ES-I3 (cell line): Measurements from ENCODE around the gene KLHL3.

Experiments
- H3K36me3 ChIP-seq: 2 replicates; pipeline ENCODE4 v1.6.1; 2013; ENCODE audit warnings: mild to moderate bottlenecking, low read length, control low read depth, moderate library complexity; ENCODE audit not compliant: insufficient read depth
- H3K4me1 ChIP-seq: 2 replicates; pipeline ENCODE4 v1.6.1; 2013; ENCODE audit warnings: mild to moderate bottlenecking, control low read depth, low read length; ENCODE audit not compliant: insufficient read depth
- H3K9ac ChIP-seq: 2 replicates; pipeline ENCODE4 v1.6.1; 2013; ENCODE audit warnings: low read depth, mild to moderate bottlenecking, low read length, moderate library complexity
- H3K9me3 ChIP-seq: 2 replicates; pipeline ENCODE4 v1.6.1; 2013; ENCODE audit warnings: mild to moderate bottlenecking, low read length, moderate library complexity; ENCODE audit not compliant: control insufficient read depth, insufficient read depth

KLHL3 gene

DNA sequence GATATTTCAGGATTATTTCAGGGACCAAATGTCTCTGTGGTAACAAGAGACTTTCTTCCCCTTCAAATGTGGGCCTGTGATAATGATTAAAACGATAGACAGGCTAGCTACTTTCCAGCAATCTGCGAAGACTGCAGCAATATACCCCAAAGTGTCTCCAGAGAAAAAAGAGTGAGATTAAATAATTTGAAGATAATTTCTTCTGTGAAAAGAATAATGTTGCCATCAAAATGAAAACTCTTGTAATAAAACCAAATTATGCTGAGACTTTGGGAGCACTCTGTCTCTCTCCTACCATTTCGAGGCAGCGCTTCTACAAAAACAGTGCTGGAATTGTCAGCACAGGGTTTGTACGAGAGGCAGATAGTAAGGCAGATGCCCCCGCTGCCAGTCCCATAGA lies 132.5 kb downstream of the KLHL3 start:
- Histone ChIP-seq H3K9me3 (no peaks in the 10 kb centered on the region), H3K4me1 (no peaks in the 10 kb centered on the region), H3K9ac (no peak overlapping the region), H3K36me3 (no peaks in the 10 kb centered on the region)

DNA sequence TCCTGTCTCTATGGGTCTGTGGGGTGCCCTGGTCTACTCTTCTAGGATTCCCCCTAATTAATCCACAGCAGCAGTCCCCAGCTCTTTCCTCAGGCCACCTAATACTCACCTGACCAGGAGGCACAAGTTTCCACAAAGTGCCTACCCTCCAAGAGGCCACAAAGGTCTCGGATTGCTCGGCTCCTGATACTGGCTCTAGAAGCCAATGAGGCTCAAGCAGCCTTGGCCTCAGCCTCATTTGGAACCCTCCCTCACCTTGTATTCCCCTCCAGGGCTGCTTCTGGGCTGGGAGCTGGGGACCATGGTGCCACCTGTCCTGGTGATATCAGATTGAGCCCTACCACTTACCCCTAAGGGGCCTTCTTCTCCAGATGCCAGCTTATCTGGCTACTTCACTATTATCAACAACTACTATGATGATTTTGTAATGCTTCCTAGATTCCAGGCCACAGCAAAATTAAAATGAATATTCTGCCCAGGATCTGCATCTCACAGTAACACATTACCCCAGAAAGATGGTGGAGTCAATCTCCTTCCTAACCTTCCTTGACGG lies 133.1 kb downstream of the KLHL3 start:
- H3K9me3 ChIP-seq: no peaks in the 10 kb centered on the region
- no peak overlapping the region for H3K9ac ChIP-seq
- H3K36me3 ChIP-seq: no peaks in the 10 kb centered on the region
- no peaks in the 10 kb centered on the region for H3K4me1 ChIP-seq

- H3K4me1 ChIP-seq: no peaks in the 10 kb centered on the region
- no peaks in the 10 kb centered on the region for H3K36me3 ChIP-seq
- no peaks in the 10 kb centered on the region for H3K9me3 ChIP-seq
Observed at GRCh38 chr5:137600721-137601360, 135.0 kb downstream of the KLHL3 start.

DNA sequence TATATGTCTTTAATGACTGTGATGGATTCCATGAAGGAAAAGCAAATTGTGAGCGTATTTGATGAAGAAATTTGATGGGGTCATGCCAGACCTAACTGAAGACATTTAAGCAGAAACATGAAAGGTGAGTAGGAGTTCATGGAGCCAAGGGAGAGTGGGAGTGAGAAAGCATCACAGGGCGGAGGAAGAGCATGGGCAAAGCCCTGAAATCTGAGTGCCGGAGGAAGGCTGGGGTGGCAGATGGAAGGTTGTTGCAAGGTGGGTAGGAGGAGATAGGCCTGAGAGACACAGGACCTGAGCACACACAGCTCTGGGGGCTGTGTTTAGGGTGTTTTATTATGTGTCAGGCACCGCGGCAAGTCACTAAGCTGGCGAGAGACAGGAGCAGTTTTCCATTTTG lies 136.4 kb downstream of the KLHL3 start:
- no peaks in the 10 kb centered on the region for H3K36me3 ChIP-seq
- H3K4me1 ChIP-seq: no peaks in the 10 kb centered on the region
- H3K9me3 ChIP-seq: no peaks in the 10 kb centered on the region
- no peak overlapping the region for H3K9ac ChIP-seq

More at GRCh38 chr5:137600721-137601360, 135.0 kb downstream of the KLHL3 start:
- H3K9ac ChIP-seq: no peak overlapping the region

- Histone ChIP-seq H3K9me3 (no peaks in the 10 kb centered on the region), H3K4me1 (no peaks in the 10 kb centered on the region)
Observed at GRCh38 chr5:137598399-137598798, 137.5 kb downstream of the KLHL3 start.

GRCh38 chr5:137596941-137597340 lies 138.9 kb downstream of the KLHL3 start:
- Histone ChIP-seq H3K9ac (no peak overlapping the region), H3K9me3 (no peaks in the 10 kb centered on the region), H3K36me3 (no peaks in the 10 kb centered on the region), H3K4me1 (no peaks in the 10 kb centered on the region)

More at GRCh38 chr5:137598399-137598798, 137.5 kb downstream of the KLHL3 start:
- Histone ChIP-seq H3K9ac (no peak overlapping the region), H3K36me3 (no peaks in the 10 kb centered on the region)

DNA sequence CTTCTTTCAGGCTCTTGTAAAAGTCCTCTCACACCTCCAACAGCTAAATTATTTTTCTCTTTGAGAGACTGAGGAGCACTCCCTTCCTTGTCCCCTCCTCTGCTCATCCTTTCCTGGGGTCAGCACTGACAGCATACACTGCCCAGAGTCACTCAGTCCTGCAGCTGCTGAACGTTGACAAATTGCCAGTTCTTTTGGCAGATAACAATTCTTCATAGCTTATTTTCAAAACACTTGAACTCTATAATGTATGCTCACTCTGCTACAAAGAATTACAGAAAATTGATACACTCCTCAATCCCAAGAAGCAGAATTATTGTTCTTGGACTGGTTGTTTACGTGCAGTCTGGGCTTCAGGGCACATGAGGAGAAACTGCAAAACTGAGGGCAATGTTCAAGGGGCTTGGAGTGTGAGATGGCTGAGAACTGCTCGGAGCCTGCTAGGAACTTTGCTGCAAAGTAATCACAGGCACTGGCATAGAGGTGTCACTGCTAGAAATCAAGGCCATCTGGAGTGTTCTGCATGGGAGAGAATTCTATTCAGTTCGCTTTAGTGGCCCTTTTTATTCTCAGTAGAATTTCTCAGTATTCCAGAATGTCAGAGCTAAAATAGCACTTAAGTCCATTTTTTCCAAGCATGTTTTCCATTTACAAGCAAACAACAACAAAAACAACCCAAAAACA lies 140.4 kb downstream of the KLHL3 start:
- Histone ChIP-seq H3K36me3 (no peaks in the 10 kb centered on the region), H3K4me1 (no peaks in the 10 kb centered on the region), H3K9ac (no peak overlapping the region), H3K9me3 (no peaks in the 10 kb centered on the region)

DNA sequence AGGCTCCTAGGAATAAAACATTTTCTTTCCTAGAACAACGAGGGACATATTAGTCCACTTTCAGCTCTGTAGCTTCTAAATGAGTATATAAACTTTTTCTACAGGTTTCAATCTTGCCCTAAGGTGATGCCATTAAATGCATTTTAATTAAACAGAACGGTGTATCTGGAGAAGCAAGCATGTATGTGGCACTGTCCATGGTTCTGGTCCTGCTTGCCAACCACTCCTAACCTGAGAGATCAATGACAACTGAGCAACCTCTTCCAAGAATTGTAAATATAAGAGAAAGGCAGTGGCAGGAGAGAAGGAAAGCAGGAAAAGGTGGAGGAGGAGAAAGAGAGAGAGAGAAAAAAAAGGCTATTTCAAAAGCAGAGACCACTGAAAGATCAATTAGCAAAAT lies 141.2 kb downstream of the KLHL3 start:
- Histone ChIP-seq H3K4me1 (no peaks in the 10 kb centered on the region), H3K36me3 (no peaks in the 10 kb centered on the region), H3K9me3 (no peaks in the 10 kb centered on the region), H3K9ac (no peak overlapping the region)

DNA sequence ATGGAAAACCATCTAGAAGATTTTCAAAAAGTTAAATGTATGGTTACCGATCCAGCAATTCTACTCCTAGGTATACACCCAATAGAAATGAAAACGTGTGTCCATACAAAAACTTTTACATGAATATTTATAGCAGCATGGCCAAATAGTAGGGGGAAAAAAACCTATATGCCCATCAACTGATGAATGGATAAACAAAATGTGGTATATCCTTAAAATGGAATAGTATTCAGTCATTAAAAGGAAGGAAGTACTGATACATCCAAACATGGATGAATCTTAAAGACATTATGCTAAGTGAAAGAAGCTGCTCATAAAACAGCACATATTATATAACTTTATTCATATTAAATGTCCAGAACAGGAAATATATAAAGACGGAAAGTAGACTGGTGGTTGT lies 143.6 kb downstream of the KLHL3 start:
- Histone ChIP-seq H3K4me1 (no peaks in the 10 kb centered on the region), H3K9ac (no peak overlapping the region), H3K36me3 (no peaks in the 10 kb centered on the region), H3K9me3 (no peaks in the 10 kb centered on the region)

- H3K36me3 ChIP-seq: no peaks in the 10 kb centered on the region
- H3K4me1 ChIP-seq: no peaks in the 10 kb centered on the region
- no peak overlapping the region for H3K9ac ChIP-seq
- H3K9me3 ChIP-seq: 0 out of 2 replicates have a peak, but pooled peaks cover 6% of the 10 kb centered on the region
Observed at GRCh38 chr5:137589185-137589584, 146.7 kb downstream of the KLHL3 start.

GRCh38 chr5:137587919-137588318 lies 148.0 kb downstream of the KLHL3 start:
- Histone ChIP-seq H3K9me3 (0 out of 2 replicates have a peak, but pooled peaks cover 6% of the 10 kb centered on the region), H3K36me3 (no peaks in the 10 kb centered on the region)

DNA sequence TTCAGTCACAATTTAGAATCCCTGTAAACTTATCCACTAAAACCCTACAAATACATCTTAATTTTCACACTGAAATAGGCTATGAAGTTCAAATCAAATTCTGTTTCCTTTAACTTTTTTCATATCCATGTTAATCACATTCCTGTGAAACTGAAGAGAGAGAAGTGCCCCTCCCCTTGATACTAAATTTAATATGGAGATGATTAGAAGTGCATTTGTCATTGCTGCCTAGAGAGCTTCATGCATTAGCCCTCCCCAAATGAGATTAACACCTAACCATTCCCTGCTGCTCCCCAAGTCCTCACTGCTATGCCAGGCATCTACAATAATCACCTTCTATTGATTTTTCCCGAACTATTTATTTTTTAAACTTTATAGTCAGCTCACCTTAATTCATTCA lies 151.6 kb downstream of the KLHL3 start:
- Histone ChIP-seq H3K9ac (no peak overlapping the region), H3K9me3 (0 out of 2 replicates have a peak, but pooled peaks cover 6% of the 10 kb centered on the region), H3K36me3 (no peaks in the 10 kb centered on the region), H3K4me1 (no peaks in the 10 kb centered on the region)

More at GRCh38 chr5:137587919-137588318, 148.0 kb downstream of the KLHL3 start:
- Histone ChIP-seq H3K4me1 (no peaks in the 10 kb centered on the region), H3K9ac (no peak overlapping the region)

DNA sequence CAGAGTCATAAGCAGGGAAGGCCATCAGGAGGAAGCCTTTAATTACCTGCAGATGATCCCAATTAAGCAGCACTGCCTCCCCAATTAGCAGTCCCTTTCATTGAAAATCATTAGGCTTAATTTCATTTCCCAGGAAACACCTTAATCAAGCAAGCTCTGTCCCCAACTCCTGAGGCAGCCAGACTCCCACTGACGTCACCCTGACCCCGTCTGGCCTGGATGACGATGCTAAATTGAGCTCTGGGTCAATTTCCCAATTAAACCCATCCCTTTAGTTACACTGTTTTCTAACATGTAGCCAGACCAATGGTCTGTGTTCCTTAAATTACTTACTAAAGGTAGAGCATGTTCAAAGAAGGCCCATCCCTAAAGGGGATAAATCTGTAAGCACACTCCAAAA lies 152.8 kb downstream of the KLHL3 start:
- Histone ChIP-seq H3K9me3 (0 out of 2 replicates have a peak, but pooled peaks cover 6% of the 10 kb centered on the region), H3K9ac (no peak overlapping the region), H3K36me3 (no peaks in the 10 kb centered on the region), H3K4me1 (no peaks in the 10 kb centered on the region)

- H3K9ac ChIP-seq: no peak overlapping the region
Observed at GRCh38 chr5:137582218-137582617, 153.7 kb downstream of the KLHL3 start.

GRCh38 chr5:137581776-137582175 lies 154.1 kb downstream of the KLHL3 start:
- no peak overlapping the region for H3K9ac ChIP-seq
- H3K4me1 ChIP-seq: no peaks in the 10 kb centered on the region
- 0 out of 2 replicates have a peak, but pooled peaks cover 5% of the 10 kb centered on the region for H3K9me3 ChIP-seq
- H3K36me3 ChIP-seq: no peaks in the 10 kb centered on the region

More at GRCh38 chr5:137582218-137582617, 153.7 kb downstream of the KLHL3 start:
- H3K36me3 ChIP-seq: no peaks in the 10 kb centered on the region
- H3K9me3 ChIP-seq: 0 out of 2 replicates have a peak, but pooled peaks cover 6% of the 10 kb centered on the region
- H3K4me1 ChIP-seq: no peaks in the 10 kb centered on the region
